CD1c-positive myeloid dendritic cell (primary cell): ENCODE results near the gene CHKB.
A peak's percentile ranks its signal among the peaks of the same experiment; 100 is the strongest.

Experiments
- DNase-seq: peaks from one replicate; pipeline ENCODE4 v3.0.0-alpha.2; 2016; ENCODE audit errors: extremely low spot score

CHKB gene

DNA sequence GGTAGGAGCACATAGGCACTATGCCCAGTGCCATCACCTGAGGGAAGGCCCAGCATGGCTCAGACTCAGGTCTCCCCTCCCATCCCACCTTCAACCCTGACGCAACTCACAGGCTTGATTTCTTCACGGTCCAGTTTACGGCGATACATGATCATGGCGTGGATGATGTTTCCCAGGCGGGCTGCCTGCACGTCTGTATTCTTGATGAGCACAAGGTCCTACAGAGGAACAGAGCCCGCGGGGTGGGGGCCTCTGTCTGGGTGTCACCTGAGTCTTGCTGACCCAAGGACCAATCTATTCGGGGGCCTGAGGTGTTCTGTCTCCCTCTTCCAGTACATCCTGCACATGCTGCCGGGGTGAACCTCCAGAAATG is 8.3 kb downstream of the CHKB start:
- DNase-seq = no peak

DNA sequence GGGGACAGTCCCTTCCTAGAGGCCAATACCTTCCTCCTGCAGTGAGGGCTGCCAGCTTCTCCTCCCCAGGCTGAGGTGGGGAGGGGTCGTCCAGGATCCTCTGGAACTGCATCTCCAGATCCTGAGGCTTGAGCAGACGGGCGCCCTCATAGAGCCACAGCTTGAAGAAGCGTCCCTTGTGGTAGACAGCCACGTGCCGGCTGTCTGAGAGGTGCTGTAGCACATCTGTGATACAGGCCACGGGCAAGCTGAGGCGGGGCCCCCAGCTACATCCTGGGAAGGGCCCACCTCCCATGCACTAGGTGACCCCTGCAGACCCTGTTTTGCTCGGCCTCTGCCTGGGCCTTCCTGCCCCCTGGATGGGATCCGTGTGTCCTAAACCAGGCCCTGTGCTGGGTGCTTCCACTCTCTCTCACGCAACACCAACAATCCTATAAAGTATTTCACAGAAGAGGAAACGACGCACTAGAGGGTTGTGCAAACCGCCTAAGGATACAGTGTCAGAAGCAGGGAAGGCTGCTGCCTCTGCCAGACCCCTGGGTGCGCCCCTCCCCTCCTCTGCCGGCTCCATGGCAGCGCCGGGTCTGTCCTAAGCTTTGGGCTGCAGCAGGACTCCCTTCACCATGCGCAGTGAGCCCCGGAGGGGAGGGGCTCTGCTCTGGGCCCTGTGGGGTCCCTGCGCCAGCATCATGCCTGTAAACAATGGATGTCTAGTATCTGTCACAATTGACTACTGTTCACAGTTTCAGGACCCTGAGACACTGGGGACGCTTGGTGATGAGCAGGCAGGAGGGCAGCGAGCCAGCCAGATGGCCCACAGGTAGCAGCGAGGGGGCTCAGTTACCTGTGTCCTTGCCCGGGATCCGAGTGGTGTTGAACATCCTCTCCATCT is 8.9 kb downstream of the CHKB start:
- no peak for DNase-seq

DNA sequence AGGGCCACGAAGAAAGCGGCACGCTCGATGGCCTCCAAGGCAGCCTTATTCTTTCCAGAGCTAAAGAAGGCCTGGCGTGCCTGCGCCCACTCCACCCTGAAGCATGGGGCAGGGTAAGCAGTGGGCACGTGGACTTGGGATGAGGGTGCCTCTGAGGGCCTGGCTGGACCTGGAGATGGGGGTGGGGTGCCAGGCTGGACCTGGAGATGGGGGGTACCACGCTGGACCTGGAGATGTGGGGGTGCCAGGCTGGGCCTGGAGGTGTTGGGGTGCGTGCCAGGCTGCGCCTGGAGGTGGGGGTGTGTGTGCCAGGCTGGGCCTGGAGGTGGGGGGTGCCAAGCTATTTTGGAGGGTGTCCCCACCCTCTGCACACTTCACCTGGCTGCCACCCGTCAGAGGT is 9.7 kb downstream of the CHKB start:
- no peak for DNase-seq

DNA sequence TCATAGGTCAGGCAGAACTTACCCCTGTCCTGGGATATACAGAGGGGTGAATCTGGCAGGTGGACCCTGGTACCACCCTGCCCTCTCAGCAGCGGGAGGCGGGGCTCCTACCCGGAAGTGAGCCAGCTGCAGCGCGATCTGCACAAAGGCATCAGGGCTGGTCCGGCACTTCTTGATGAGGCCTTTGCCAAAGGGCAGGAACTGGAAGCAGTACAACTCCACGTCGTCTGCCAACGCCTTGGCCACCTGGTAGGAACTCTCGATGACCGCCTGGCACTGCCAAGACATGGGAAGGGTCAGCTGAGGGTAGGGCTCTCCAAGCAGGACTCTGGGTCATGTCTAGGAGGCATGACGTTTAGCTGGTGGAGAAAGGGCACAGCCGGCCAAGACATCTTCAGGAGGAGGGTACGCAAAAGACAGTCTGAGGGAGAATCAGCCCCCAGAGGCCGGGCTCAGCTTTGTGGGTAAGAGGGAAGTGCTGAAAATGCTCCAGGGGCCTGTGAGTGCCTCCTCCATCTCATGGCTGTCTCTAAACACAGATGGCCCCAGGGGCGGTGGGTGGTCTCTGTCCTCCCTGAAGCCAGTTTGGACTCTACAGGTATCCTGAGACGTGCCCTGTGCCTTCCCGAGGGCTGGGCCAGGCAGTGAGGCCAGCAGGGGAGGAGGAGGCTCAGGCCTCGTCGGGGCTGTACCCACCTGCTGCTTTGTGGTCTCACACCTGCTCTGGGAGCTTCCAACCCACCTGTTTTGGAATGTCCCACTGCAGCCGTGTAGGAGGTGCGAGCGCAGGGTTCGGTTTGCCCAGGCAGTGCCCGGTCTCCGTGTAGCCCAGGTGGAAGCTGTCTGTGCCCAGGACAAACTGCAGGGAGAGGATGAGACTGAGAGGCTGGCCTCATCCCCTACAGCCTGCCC is 11.1 kb downstream of the CHKB start:
- no peak for DNase-seq

DNA sequence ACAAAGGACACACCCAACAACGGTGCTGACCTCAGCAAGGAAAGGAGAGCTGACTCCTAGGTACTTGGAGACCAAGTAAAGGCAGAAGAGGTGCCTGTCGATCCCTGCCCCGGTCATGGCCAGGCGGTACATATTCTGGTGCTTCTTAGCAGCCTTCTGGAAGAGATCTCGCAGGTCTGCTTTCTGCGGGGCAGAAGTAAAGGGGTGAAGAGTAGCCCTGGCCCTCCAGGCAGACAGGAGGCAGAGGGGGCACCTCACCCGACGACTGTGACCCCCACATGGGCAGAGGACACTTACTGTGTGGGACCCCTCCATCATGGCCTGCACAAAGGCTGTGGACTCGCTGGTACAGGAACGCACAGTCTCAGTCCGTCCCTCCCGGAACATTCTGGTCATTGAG is 11.8 kb downstream of the CHKB start:
- DNase-seq = no peak

DNA sequence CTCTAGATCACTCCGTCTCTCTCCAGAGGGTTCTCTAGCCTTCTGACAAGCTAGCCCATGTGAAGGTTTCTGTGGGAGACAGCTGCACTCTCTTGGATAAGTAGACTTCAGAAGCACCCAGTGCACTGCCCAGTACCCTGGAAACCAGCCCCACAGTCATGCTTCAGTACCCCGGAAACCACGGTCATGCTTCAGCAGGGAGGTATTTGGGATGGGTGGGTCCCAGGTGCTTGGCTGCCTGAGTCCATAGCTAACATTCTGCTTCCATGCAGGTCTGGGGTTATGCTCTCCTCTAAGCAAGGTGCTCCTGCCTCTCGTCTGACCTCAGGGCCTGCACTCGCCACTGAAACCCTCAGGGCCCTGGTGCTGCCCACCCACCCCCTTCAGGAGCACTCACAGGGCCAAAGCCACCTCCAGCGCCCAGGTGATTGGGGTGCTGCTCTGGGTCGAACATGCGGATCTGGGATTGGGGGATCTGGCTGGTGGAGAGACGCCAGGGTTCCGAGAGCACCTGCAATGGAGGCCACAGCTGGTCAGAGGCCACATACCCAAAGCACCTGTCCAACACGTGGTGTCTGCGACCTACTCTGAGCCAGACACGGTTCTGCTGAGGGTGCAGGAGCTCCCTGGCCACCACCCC is 12.6 kb downstream of the CHKB start:
- no peak for DNase-seq

DNA sequence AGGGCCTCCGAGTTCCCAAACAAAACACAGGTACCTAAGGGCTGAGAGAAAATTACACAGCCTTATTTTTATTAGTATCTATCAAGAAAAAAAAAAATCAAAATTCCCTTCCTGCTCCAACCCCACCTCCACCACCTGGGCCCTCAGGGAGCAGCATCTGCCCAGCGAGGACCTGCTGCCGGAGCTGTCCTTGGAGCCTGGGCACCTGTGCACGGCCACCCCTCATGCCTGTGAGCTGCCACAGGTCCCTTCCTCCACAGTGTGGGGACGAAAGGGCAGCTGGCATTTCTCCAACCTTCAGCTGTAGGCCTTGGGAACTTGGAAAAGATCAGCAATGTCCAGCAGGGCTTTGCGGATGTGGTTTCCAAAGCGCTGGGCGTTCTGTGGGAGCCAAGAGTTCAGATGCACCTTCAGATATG is 13.6 kb downstream of the CHKB start:
- DNase-seq = no peak

DNA sequence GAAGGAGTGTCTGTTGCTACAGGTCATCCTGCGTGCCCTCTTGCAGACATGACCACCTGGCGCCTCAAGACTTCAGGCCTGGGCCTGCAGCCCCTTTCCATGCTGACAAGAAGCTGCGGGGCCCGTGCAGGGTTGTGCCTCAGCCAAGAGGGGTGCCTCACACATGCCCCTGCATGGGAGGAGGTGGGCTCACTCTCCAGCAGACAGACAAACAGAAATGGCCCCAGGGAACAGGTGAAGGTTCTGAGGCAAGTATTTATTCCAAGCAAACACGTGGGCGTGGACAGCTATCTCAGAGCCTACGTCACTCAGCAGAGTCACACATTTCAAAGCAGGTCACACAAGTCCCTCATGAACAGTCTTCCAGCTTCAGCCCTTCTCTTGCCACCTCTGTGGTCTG is 14.0 kb downstream of the CHKB start:
- no peak for DNase-seq

DNA sequence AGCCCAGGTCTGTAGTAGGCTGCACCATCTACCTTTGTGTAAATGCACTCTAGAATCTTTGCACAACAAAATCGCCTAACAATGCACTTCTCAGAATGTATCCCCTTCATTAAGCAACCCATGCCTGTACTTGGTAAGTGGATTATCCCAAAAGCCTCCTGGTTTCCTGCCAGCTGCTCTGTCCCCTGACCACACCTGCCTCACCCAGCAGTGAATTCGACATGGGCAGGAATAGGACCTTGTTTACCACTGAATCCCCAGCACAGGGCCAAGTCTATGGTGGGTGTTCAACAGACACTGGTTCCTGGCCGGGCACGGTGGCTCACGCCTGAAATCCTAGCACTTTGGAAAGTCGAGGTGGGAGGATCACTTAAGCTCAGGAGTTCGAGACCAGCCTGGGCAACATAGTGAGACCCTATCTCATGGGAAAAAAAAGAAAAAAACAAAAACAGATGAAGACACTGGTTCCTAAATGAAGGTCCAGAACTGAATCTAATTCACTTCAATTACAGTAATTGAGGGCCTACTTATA is 14.9 kb downstream of the CHKB start:
- no peak for DNase-seq

DNA sequence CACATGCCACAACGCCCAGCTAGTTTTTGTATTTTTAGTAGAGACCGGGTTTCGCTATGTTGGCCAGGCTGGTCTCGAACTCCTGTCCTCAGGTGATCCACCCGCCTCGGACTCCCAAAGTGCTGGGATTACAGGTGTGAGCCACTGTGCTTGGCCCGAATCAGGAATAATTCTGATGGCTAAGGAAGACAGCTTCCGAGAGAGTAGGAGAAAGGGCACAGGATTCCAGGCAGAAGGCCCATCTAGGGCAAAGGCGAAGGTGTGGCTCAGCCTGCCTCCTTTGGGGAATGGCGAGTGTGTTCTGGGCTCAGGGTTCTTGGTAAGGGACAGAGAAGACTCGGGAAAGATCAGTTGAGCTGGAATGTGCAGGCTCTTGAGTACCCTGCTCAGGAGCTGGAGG is 18.4 kb downstream of the CHKB start:
- no peak for DNase-seq

DNA sequence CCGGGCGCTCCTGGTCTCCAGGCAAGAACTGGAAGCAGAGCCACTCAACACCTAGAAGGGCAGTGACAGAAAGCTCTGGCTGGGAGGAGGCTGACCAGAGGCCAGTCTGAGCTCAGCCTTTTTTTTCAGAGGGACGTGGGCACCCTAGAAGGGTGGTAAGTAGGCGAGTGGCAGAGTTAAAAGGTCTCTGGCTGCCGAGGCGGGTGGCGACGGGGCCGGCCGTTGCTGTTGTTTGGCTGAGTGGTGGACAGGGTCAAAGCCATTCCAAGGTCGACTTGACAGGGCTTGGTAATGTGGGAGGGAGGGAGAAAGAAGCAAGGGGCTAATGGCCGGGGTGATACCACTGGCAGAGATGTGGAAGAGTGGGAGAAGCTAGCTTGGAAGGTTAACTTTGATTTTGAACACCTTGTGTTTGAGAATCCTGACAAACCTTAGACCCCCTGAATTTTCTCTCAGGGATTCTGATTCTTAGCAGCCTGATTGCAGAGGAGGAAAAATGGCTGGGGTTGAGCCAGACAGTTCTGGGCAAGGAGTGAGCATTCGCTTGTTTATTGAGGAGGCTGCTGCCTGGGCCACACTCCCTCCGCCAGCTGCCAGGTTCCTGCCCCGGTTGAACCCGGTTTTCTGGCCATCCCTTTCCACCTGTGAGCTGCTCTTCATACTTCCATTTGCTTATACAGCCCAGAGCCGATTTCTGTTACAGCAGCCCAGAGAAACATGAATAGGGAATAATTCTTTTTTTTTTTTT is 19.1 kb downstream of the CHKB start:
- no peak for DNase-seq

DNA sequence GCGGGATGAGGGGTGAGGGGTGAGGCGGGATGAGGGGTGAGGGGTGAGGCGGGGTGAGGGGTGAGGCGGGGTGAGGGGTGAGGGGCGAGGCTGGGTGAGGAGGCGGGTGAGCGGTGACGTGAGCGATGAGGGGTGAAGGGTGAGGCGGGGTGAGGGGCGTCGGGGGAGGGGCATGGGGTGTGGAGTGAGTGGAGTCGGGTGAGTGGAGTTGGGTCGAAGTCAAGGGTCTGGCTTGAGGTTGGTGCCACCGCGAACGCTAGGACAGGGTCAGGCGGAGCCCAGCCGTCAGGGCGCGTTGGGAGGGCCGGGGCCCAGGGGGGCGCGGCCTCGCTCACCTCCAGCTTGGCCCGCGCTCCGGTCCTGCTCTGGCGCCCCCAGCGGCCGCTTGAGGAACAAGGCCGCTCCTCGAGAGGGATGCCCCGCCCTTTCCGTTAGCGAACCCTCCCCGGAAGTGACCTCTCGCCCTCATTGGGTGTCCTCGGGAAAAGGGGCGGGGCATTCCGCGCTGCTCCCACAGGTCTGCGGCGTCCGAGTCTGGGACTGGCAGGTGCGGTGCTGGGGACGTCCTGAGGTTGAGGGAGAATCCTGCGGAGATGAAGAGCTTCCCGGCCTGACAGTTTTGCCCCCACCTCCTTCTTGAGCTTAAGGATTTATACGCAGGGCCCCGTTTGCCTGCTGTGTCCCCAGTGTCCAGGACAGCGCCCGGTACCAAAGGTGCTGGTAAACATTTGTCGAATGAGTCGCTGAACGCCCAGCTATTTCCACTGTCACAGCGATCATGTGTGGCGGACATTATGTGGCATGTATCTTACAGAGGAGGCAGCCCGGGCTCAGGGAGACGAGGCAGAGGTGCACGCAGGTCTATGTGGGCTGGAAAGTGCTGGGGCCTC is 19.9 kb downstream of the CHKB start, which contains the start of gene SYCE3:
SYCE3 (minus strand) TSS at position 397 of the 890 bp plus-strand sequence. CDS start 6,514 bp downstream, outside the sequence.
- peak; percentile 99 for DNase-seq

DNA sequence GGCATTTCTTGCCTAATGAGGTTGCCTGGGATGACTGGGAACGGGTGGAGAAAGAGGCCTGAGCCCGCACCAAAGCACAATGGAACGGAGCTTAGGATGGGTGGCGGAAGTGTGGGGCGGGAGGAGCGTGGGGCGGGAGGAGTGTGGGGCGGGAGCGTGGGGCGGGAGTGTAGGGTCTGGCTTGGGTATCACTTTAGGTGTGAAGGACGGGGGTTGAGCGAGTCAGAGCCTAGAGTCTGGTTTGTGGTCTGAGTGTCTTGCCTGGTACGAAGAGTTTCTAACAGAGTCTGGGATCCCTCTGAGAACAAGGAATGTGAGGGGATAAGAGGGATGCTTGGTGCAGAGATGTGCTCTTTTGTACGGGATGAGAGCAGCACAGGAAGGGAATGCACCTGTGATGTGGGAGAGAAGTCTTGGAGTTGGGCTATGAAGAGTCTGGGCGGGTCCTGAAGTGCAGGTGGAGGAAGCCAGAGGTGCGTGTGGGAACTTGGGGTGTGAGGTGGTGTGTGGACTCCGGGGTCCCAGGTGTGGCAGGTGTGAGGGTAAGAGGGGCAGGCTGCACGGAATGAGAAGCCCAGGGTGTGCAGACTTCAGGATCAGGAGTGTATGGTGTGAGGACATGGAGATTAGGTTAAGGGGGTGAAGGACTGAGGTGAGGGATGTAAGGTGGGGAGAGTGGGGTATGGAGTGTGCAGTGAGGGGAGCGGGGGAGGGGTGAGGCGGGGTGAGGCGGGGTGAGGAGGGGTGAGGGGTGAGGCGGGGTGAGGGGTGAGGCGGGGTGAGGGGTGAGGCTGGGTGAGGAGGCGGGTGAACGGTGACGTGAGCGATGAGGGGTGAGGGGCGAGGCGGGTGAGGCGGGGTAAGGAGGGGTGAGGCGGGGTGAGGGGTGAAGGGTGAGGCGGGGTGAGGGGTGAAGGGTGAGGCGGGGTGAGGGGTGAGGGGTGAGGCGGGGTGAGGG is 21.0 kb downstream of the CHKB start:
- DNase-seq = no peak

DNA sequence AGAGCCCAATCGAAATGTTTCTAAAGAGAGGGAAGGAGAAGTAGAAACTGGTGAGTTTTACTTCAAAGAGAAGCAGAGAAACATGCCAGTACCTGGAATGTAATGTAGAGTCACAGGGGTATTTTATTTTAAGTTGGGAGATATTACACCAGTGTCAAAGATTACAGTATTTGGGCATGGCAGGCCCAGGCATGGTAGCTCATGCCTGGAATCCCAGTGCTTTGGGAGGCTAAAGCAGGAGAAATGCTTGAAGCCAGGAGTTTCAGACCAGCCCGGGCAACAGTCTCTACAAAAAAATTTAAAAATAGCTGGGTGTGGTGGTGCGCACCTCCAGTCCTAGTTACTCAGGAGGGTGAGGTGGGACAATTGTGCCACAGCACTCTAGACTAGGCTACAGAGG is 22.6 kb downstream of the CHKB start:
- no peak for DNase-seq

DNA sequence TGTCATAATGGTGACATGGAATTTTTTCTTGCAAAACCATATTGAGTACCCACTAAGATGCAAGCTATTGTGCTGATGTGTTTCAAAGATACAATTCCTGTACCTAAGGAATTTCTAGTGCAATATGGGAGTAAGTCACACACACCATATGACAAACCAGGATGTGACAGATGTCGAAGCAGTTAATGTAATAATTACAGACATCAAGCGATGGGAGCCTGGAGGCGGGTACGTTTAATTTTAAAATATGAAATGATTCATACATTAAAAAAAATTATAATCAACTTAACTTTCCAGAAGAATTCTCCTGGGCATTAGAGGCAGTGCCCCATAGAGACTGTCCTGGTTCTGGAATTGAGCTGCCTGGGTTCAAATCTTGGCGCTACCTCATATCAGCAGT is 25.9 kb downstream of the CHKB start:
- DNase-seq = no peak

DNA sequence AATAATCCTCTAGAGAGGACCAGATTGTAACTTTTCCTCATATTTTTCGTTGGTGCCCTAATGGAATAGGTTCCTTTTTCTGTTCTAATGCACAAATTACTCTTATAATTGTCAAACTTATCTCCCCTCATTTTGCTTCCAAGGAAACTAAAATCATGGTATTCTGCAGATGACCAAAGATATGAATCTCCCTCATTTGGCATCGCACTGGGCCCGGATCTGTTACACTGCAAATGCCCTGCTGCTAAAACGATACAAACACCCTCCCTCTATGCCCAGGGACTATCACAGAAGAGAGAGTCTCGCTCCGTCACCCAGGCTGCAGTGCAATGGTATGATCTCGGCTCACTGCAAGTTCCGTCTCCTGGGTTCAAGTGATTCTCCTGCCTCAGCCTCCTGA is 29.3 kb downstream of the CHKB start:
- no peak for DNase-seq

DNA sequence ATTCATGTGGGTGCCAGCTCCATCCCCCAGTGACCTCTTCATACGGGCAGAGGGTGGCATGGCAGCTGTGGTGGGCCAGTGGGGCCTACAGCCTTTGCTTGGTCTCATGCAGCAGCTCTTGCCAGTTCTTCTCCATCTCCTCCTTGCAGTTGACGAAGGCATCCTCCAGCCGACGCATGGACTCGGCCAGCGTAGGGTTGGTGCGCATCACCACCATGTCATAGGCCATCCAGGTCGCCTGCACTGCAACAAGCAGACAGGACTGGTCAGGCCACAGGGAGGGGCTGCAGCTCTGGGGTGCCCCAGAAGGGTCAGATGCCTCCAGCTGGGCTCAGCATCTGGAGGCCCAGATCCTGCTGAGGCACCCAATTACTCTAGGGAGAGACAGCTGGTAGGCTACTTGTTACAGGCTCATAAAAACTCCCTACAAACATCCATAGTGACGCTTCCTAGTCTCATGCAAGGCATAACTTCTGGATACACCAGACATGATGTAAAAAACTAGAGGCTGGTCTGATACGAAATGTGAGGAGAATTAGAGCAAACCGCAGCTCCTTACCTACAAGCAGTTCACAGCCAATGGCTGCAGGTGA is 31.4 kb downstream of the CHKB start:
- DNase-seq = no peak

DNA sequence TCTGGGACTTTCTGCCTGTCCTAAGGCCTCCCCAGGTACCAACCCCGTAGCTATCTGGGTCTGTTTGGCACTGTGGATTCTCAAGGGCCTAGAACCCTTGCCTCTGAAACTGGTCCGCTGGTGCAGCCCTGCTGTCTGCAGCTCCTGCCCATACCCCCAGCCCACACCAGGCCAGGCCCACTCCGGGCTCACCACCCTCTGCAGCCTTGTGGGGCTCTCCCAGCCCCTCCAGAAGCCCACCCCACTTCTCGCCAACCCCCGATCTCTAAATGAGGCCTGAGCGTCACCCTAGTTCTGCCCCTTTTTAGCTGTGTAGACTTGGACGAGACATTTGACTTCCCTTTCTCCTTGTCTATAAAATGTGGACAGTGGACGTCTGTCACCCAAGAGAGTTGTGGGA is 32.3 kb downstream of the CHKB start:
- DNase-seq = no peak
